ENCODE data around the gene VGLL2.

The VGLL2 gene

DNA sequence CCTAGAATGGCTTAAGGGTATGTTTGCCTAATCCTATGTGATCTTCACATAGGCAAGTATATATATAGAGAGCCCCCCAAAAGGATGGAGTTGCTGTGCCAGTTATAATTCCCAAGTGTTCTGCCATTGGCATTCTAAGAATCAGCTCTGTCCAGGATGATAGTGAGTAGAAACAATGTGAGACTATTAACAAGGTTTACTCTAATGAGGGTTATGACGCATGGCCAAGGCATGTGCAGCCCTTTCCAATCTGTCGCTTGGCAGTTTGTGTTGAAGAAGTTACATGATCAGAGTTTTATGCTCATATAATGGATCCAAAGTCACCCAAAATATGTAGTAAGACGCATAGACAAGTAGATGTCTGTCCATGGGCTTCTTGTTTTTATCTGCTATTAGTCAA is 33.6 kb downstream of the VGLL2 start:
- TF ChIP-seq, protein P1, sequence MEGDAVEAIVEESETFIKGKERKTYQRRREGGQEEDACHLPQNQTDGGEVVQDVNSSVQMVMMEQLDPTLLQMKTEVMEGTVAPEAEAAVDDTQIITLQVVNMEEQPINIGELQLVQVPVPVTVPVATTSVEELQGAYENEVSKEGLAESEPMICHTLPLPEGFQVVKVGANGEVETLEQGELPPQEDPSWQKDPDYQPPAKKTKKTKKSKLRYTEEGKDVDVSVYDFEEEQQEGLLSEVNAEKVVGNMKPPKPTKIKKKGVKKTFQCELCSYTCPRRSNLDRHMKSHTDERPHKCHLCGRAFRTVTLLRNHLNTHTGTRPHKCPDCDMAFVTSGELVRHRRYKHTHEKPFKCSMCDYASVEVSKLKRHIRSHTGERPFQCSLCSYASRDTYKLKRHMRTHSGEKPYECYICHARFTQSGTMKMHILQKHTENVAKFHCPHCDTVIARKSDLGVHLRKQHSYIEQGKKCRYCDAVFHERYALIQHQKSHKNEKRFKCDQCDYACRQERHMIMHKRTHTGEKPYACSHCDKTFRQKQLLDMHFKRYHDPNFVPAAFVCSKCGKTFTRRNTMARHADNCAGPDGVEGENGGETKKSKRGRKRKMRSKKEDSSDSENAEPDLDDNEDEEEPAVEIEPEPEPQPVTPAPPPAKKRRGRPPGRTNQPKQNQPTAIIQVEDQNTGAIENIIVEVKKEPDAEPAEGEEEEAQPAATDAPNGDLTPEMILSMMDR (IDR thresholded peaks at IDR 0.05; ENCODE audit: low read length, missing control alignments): no peak
- no peak overlapping the region for H3K4me3 ChIP-seq (replicated peaks; ENCODE audit: low read depth, low read length)
- DNase-seq (ENCODE audit: low read depth): no peak

DNA sequence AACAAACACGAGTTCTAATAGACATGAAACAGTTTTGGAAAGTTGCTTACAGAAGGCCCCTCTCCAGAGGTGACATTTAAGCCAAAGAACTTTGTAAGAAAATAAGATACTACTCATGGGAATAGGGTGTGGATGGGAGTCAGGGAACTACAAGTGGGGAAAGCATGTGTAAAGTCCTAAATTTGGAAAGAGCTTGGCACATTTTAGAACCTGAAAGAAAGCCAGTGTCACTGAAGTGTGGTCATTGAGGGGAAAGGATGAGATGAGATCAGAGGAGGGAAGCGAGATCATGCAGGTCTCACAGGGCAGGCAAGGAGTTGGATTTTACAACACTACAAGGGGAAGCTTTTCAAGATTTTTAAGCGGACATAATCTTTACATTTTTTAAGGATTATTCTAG is 38.0 kb downstream of the VGLL2 start:
- no peak overlapping the region for H3K4me3 ChIP-seq (replicated peaks; ENCODE audit: low read depth, low read length)
- TF ChIP-seq, protein P1 (IDR thresholded peaks at IDR 0.05; ENCODE audit: low read length, missing control alignments): no peak
- no peak for DNase-seq (ENCODE audit: low read depth)

DNA sequence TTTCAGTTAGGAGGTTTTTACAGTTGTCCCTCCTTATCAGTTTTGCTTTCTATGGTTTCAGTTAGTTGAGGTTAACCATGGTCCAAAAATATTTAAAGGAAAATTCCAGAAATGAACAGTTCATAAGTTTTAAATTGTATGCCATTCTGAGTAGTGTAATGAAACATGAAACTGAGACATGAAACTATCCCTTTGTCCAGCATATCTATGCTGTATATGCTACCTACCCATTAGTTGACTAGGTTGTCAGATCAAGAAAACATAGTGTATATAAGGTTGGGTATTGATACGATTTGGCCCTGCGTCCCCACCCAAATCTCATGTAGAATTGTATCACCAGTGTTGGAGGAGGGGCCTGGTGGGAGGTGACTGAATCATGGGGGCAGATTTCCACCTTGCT is 39.1 kb downstream of the VGLL2 start:
- DNase-seq (ENCODE audit: low read depth): no peak
- H3K4me3 ChIP-seq (replicated peaks; ENCODE audit: low read depth, low read length): no peak overlapping the region
- TF ChIP-seq, protein P1 (IDR thresholded peaks at IDR 0.05; ENCODE audit: low read length, missing control alignments): no peak

DNA sequence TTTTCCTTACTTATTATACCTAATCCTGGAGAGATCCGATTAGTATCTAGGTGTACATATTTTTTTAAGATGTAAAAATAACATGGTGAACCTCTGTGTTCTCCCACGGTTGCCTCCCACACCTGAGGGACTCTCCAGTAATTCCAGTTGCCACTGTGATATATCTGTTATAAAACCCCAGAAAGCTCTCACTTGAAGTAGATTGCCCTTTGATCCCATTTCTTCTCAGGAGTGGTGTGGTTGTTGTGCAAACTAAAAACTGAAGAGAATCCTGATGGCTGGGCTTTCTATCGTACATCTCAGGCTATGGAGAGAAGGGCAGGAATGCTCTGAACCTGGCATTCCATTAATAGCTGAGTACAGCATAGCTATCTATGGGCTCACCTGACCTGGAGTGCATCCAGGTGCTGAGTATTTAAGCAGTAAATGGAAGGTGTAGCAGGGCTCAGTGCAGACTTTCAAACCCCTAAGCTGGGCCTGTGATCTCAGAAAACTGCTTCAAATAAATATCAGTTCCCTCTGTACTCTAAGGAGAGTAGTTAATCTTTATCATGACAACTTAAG is 41.0 kb downstream of the VGLL2 start:
- TF ChIP-seq, protein P1 (IDR thresholded peaks at IDR 0.05; ENCODE audit: low read length, missing control alignments): no peak
- H3K4me3 ChIP-seq (replicated peaks; ENCODE audit: low read depth, low read length): no peak overlapping the region
- no peak for DNase-seq (ENCODE audit: low read depth)

DNA sequence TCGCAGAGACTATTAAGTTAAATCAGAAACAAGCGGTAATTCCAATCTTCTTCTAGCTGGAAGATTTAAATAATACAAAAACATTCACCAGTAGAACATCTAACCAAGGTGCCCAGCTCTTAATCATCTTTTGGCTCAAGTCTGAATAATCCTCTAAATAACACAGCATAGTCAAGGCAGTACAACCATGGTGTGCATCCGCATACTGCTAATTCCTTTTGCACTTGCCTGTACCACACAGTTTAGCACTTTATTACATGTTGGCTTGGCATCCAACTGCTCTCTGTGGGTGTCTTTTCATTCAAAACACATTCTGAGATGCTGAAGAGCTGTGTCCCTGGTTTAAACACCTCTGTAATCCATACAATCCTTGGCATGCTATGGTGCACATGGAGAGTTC is 42.3 kb downstream of the VGLL2 start:
- TF ChIP-seq, protein P1 (IDR thresholded peaks at IDR 0.05; ENCODE audit: low read length, missing control alignments): no peak
- DNase-seq (ENCODE audit: low read depth): no peak
- no peak overlapping the region for H3K4me3 ChIP-seq (replicated peaks; ENCODE audit: low read depth, low read length)

DNA sequence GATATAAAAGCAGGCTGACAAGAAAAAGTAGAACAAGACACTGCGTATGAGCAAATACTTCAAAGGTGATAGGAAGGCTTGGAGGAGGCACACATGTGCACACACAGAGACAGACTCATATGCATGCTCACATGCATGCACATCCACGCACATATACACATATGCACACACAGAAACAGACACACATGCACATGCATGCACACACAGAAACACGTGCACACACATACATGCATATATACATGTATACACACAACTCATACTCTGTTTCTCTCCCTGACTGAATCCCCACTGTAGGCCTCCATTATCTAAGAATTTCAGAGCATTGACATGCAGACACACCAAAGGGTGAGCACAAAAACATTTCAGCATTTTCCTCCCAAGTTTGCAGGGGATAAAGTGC is 43.7 kb downstream of the VGLL2 start:
- DNase-seq (ENCODE audit: low read depth): no peak
- no peak overlapping the region for H3K4me3 ChIP-seq (replicated peaks; ENCODE audit: low read depth, low read length)
- TF ChIP-seq, protein P1 (IDR thresholded peaks at IDR 0.05; ENCODE audit: low read length, missing control alignments): no peak

DNA sequence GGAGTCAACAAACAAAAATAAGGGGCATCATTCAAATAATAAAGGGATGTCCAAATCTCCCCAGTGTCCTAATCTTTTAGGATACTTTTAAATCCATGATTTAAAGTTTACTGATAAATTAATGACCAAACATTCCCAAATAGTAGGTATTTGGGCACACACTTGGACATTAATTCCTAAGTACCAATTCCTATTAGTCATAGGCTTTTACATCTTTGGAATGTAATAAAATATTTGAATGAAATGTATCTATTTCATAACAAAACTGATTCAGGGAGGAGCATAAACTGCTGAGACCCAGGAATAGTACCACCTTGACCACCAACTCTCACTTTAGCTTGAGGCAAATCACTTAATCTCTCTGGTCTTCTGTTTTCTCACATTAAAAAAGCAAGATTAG is 44.3 kb downstream of the VGLL2 start:
- no peak overlapping the region for H3K4me3 ChIP-seq (replicated peaks; ENCODE audit: low read depth, low read length)
- TF ChIP-seq, protein P1 (IDR thresholded peaks at IDR 0.05; ENCODE audit: low read length, missing control alignments): no peak
- no peak for DNase-seq (ENCODE audit: low read depth)
